ENCODE results near the gene MYADM. TPM values are rescaled to one million over a fixed set of nuclear protein-coding genes. Genes with fewer than 3 reads are reported as not detected.
A peak's percentile ranks its signal among the peaks of the same experiment; 100 is the strongest.

MYADM gene
- total RNA-seq, 1 experiment from 2014 or later: 78.6 TPM

DNA sequence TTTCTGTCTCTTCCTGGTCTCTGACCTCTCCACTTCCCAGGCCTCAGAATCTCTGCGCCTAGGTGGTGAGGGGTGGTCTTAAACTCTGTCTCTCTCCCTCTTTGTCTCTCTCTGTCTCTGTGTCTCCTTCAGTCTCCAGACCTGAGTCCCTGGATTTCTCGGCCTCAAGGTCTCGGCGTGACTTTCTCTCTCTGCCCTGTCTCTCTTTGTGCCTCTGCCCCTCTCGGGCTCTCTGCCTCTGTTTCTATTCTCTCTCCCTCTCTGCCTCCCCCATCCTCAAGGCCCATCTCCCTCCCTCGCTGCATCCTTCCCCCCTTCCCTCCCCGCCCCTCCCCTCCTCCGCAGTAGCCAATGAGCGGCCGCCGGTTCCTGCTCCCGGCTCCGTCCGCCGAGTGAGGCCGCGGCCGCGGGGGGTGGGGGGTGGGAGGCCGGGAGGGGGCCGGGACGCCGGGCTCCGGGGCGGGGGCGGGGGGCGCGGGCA is 41.3 kb downstream of the MYADM start, which contains the start of gene CACNG7 (continued):
- TF ChIP-seq, protein P1, sequence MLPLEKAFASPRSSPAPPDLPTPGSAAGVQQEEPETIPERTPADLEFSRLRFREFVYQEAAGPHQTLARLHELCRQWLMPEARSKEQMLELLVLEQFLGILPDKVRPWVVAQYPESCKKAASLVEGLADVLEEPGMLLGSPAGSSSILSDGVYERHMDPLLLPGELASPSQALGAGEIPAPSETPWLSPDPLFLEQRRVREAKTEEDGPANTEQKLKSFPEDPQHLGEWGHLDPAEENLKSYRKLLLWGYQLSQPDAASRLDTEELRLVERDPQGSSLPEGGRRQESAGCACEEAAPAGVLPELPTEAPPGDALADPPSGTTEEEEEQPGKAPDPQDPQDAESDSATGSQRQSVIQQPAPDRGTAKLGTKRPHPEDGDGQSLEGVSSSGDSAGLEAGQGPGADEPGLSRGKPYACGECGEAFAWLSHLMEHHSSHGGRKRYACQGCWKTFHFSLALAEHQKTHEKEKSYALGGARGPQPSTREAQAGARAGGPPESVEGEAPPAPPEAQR (CRISPR knock-in tag; IDR thresholded peaks at IDR 0.05): no peak
- TF ChIP-seq ZBTB21 (CRISPR knock-in tag; IDR thresholded peaks at IDR 0.05; ENCODE audit: borderline replicate concordance): no peak
- TF ChIP-seq, protein P2, sequence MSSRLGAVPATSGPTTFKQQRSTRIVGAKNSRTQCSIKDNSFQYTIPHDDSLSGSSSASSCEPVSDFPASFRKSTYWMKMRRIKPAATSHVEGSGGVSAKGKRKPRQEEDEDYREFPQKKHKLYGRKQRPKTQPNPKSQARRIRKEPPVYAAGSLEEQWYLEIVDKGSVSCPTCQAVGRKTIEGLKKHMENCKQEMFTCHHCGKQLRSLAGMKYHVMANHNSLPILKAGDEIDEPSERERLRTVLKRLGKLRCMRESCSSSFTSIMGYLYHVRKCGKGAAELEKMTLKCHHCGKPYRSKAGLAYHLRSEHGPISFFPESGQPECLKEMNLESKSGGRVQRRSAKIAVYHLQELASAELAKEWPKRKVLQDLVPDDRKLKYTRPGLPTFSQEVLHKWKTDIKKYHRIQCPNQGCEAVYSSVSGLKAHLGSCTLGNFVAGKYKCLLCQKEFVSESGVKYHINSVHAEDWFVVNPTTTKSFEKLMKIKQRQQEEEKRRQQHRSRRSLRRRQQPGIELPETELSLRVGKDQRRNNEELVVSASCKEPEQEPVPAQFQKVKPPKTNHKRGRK (CRISPR knock-in tag; IDR thresholded peaks at IDR 0.05; ENCODE audit: borderline replicate concordance): no peak
- TF ChIP-seq, protein P3, sequence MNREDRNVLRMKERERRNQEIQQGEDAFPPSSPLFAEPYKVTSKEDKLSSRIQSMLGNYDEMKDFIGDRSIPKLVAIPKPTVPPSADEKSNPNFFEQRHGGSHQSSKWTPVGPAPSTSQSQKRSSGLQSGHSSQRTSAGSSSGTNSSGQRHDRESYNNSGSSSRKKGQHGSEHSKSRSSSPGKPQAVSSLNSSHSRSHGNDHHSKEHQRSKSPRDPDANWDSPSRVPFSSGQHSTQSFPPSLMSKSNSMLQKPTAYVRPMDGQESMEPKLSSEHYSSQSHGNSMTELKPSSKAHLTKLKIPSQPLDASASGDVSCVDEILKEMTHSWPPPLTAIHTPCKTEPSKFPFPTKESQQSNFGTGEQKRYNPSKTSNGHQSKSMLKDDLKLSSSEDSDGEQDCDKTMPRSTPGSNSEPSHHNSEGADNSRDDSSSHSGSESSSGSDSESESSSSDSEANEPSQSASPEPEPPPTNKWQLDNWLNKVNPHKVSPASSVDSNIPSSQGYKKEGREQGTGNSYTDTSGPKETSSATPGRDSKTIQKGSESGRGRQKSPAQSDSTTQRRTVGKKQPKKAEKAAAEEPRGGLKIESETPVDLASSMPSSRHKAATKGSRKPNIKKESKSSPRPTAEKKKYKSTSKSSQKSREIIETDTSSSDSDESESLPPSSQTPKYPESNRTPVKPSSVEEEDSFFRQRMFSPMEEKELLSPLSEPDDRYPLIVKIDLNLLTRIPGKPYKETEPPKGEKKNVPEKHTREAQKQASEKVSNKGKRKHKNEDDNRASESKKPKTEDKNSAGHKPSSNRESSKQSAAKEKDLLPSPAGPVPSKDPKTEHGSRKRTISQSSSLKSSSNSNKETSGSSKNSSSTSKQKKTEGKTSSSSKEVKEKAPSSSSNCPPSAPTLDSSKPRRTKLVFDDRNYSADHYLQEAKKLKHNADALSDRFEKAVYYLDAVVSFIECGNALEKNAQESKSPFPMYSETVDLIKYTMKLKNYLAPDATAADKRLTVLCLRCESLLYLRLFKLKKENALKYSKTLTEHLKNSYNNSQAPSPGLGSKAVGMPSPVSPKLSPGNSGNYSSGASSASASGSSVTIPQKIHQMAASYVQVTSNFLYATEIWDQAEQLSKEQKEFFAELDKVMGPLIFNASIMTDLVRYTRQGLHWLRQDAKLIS (CRISPR knock-in tag; IDR thresholded peaks at IDR 0.05; ENCODE audit: borderline replicate concordance): no peak

DNA sequence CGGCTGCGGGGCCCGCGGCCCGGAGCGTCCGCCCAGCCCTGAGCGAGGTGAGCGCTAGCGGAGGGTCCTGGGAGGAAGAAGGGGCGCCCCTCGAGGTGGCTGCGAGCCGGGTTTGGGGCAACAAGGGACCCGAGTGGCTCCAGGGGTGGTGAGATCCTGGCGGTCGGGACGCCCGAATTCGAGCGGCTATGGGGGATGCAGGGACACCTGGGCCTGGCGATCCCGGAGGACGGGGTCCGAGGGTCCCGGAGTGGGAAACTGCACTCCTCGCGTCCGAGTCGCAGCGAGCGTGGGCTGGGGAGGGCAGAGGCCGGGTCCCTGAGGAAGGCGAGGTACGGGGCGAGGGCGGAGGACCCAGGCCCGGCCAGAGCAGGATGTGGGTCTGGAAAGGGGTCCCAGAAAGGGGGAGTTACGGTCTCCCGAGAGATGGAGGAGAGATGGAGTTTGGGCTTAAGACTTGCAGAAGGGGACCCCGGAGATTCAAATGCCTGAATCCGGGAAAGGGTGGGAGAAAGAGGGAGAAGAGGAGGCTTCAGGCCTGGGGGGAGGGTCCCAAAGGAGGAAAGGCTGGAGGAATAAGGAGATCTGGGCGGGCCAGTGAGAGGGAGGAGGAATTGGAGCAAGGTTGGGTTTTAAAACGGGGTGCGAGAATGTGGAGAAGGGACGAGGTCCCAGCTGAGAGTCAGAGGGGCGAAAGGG is 41.9 kb downstream of the MYADM start:
- Mint-ChIP-seq H3K27ac (no peak overlapping the region), H3K4me3 (peak overlapping the region; percentile 84), H3K4me1 (peaks cover 41% of the 10 kb centered on the region), H3K9me3 (no peaks in the 10 kb centered on the region), H3K27me3 (ENCODE audit: low read depth) (peaks cover 63% of the 10 kb centered on the region), H3K36me3 (peaks cover 3% of the 10 kb centered on the region; the same call in 1 of the 2 replicates)
- CTCF ChIA-PET: interaction anchor here (0.6 to 3.5 kb wide), 13 partner anchors 11 to 120 kb away, joined by 3 to 102 read pairs (median 4); no protein-coding TSS in a partner anchor
- no peak; the same call in 1 of the 2 replicates for TF ChIP-seq ZNF121 (CRISPR knock-in tag; IDR thresholded peaks at IDR 0.05)
- TF ChIP-seq, protein P4, sequence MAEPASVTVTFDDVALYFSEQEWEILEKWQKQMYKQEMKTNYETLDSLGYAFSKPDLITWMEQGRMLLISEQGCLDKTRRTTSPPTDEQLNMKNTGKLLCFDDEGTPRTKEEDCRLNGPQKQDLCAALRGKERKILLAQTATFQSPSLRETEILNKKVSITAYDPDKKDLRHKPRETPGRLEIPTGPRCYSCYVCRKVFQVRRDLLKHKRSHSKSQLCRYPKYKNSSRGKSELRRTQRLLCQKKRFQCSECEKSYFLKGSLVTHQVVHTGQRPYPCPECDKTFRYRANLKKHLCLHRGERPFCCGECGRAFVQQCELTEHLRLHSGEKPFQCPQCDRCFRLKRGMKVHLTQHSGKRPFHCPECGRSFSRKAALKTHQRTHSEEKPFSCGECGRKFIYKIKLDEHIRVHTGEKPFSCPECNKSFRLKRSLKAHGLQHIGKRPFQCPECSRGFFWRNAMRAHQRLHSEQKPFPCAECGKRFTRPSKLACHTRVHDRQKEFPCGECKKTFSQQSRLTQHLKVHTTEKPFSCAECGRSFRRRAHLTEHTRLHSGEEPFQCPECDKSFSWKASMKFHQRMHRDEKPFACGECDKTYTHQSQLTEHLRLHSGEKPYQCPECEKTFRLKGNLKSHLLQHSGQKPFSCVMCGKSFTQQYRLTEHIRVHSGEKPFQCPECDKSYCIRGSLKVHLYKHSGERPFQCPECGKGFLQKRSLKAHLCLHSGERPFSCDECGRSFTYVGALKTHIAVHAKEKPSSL (CRISPR knock-in tag; conservative IDR thresholded peaks at IDR 0.05): no peak
- 0 out of 2 replicates have a peak, but pooled peaks have one; percentile 9 for TF ChIP-seq NFE2L1 (CRISPR knock-in tag; IDR thresholded peaks at IDR 0.05)
- ATAC-seq (no peak; the same call in 1 of the 2 replicates), DNase-seq (ENCODE audit: low spot score) (peak; percentile 48)
- POLR2A ChIA-PET: interaction anchor here (0.5 to 1.7 kb wide), 4 partner anchors 19 to 243 kb away, joined by 3 to 5 read pairs (median 4); no protein-coding TSS in a partner anchor

DNA sequence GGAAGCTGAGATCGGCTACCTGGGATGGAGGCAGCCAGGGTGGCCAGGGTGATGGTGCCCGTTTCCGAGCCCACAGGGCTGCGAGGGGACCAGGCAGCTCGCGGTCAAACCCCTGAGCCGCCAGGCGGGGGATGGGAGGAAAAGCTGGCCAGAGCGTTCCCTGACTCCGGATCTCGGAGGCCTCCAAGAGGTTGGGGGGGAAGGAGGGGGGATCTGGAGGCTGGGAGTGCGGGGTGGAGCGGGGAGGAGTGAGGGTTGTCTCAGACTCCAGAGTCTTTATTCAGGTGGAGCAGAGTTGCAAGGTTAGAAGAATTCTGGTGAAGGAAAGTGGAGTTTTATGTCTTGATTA is 42.5 kb downstream of the MYADM start:
- ChIA-PET POLR2A (interaction anchor here (0.5 to 1.7 kb wide), 4 partner anchors 19 to 243 kb away, joined by 3 to 5 read pairs (median 4); no protein-coding TSS in a partner anchor), CTCF (interaction anchor here (0.6 to 3.5 kb wide), 14 partner anchors 11 to 120 kb away, joined by 3 to 102 read pairs (median 4); no protein-coding TSS in a partner anchor)
- peak overlapping the region; percentile 84 for H3K4me3 Mint-ChIP-seq
- ATAC-seq: no peak; the same call in 1 of the 2 replicates
- H3K9me3 Mint-ChIP-seq: no peaks in the 10 kb centered on the region
- peaks cover 57% of the 10 kb centered on the region for H3K27me3 Mint-ChIP-seq (ENCODE audit: low read depth)
- peaks cover 36% of the 10 kb centered on the region for H3K4me1 Mint-ChIP-seq
- H3K27ac Mint-ChIP-seq: no peak overlapping the region
- peaks cover 7% of the 10 kb centered on the region for H3K36me3 Mint-ChIP-seq
- DNase-seq (ENCODE audit: low spot score): peak; percentile 71
- TF ChIP-seq IRF2 (CRISPR knock-in tag; IDR thresholded peaks at IDR 0.05; ENCODE audit: borderline replicate concordance, low read depth) (no peak), KAT7 (CRISPR knock-in tag; IDR thresholded peaks at IDR 0.05; ENCODE audit: borderline replicate concordance) (no peak), FOXP1 (CRISPR knock-in tag; IDR thresholded peaks at IDR 0.05; ENCODE audit: borderline replicate concordance) (0 out of 2 replicates have a peak, but pooled peaks have one; percentile 33), NFYB (CRISPR knock-in tag; conservative IDR thresholded peaks at IDR 0.05; ENCODE audit: low read depth) (no peak), SMAD4 (CRISPR knock-in tag; IDR thresholded peaks at IDR 0.05) (no peak), ELF4 (CRISPR knock-in tag; IDR thresholded peaks at IDR 0.05; ENCODE audit: low read depth) (no peak)
- TF ChIP-seq, protein P5, sequence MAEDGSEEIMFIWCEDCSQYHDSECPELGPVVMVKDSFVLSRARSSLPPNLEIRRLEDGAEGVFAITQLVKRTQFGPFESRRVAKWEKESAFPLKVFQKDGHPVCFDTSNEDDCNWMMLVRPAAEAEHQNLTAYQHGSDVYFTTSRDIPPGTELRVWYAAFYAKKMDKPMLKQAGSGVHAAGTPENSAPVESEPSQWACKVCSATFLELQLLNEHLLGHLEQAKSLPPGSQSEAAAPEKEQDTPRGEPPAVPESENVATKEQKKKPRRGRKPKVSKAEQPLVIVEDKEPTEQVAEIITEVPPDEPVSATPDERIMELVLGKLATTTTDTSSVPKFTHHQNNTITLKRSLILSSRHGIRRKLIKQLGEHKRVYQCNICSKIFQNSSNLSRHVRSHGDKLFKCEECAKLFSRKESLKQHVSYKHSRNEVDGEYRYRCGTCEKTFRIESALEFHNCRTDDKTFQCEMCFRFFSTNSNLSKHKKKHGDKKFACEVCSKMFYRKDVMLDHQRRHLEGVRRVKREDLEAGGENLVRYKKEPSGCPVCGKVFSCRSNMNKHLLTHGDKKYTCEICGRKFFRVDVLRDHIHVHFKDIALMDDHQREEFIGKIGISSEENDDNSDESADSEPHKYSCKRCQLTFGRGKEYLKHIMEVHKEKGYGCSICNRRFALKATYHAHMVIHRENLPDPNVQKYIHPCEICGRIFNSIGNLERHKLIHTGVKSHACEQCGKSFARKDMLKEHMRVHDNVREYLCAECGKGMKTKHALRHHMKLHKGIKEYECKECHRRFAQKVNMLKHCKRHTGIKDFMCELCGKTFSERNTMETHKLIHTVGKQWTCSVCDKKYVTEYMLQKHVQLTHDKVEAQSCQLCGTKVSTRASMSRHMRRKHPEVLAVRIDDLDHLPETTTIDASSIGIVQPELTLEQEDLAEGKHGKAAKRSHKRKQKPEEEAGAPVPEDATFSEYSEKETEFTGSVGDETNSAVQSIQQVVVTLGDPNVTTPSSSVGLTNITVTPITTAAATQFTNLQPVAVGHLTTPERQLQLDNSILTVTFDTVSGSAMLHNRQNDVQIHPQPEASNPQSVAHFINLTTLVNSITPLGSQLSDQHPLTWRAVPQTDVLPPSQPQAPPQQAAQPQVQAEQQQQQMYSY (CRISPR knock-in tag; IDR thresholded peaks at IDR 0.05): peak; percentile 81
- TF ChIP-seq, protein P6, sequence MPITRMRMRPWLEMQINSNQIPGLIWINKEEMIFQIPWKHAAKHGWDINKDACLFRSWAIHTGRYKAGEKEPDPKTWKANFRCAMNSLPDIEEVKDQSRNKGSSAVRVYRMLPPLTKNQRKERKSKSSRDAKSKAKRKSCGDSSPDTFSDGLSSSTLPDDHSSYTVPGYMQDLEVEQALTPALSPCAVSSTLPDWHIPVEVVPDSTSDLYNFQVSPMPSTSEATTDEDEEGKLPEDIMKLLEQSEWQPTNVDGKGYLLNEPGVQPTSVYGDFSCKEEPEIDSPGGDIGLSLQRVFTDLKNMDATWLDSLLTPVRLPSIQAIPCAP (CRISPR knock-in tag; IDR thresholded peaks at IDR 0.05): no peak

Measured in WTC11 (cell line).